Measurements from ENCODE around the gene ISOC2.

GRCh38 chr19:55492362-55492944, 31.0 kb upstream of the ISOC2 start:
- TF ChIP-seq MAX (CRISPR knock-in tag; IDR thresholded peaks at IDR 0.05) (no peak), EZH2 (IDR thresholded peaks at IDR 0.05; ENCODE audit: borderline replicate concordance, low read depth, low read length) (no peak), NFIC (IDR thresholded peaks at IDR 0.05) (no peak), POLR2A (conservative IDR thresholded peaks at IDR 0.05) (no peak)
